Measurements from ENCODE around the gene CTDSP2. TPM values are rescaled to one million over a fixed set of nuclear protein-coding genes. Genes with fewer than 3 reads are reported as not detected.
"Not testable (repeated sequence)": the region's sequence is repeated elsewhere in the genome, so short reads cannot be mapped to it uniquely, and the experiment has no call there.

CTDSP2 gene
- total RNA-seq, 1 experiment from 2014 or later, result 14.2 TPM

DNA sequence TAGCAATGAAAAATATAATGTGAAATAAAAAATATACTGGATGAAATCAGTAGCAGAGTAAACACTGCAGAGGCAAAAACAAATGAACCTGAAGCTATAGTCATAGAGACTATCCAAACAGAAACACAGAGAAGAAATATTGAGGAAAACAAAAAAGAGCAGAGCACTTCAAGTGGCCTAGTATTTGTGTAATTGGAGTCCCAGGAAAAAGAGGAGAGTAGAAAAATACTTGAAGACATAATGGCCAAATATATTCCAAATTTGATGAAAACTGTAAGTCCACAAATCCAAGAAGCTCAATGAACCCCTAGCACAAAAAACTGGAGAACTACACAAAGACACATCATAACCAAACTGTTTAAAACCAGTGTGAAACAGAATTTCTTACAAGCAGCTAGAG is 37.2 kb upstream of the CTDSP2 start:
- no peak overlapping the region for H3K4me3 ChIP-seq (ENCODE audit: low read length)
- no peaks in the 10 kb centered on the region for H3K9me2 ChIP-seq (replicated peaks; ENCODE audit: insufficient read depth, low read length)
- no peaks in the 10 kb centered on the region for H3K27me3 ChIP-seq (ENCODE audit: low read length)
- H3K79me2 ChIP-seq (ENCODE audit: low read length), result no peaks in the 10 kb centered on the region
- H3K27ac ChIP-seq (ENCODE audit: low read length), result no peak overlapping the region
- no peaks in the 10 kb centered on the region for H3K36me3 ChIP-seq (ENCODE audit: insufficient read depth, low read length)
- no peak overlapping the region for H2AFZ ChIP-seq (ENCODE audit: low read length)
- H4K20me1 ChIP-seq (ENCODE audit: insufficient read depth, low read depth, low read length), result no peaks in the 10 kb centered on the region
- no peaks in the 10 kb centered on the region for H3K9me3 ChIP-seq (ENCODE audit: low read length)
- H3K4me2 ChIP-seq (ENCODE audit: low read depth, low read length, poor library complexity, severe bottlenecking), result no peak overlapping the region
- no peak overlapping the region for H3K9ac ChIP-seq (ENCODE audit: low read length)
- H3K4me1 ChIP-seq (ENCODE audit: low read length), result no peaks in the 10 kb centered on the region
- DNase-seq, result no peak

GRCh38 chr12:57883057-57883456 is 36.5 kb upstream of the CTDSP2 start:
- no peaks in the 10 kb centered on the region for H3K27me3 ChIP-seq (ENCODE audit: low read length)
- H3K9me2 ChIP-seq (replicated peaks; ENCODE audit: insufficient read depth, low read length), result no peaks in the 10 kb centered on the region
- no peak overlapping the region for H3K4me3 ChIP-seq (ENCODE audit: low read length)
- no peak overlapping the region for H2AFZ ChIP-seq (ENCODE audit: low read length)
- H3K79me2 ChIP-seq (ENCODE audit: low read length), result no peaks in the 10 kb centered on the region
- no peak overlapping the region for H3K4me2 ChIP-seq (ENCODE audit: low read depth, low read length, poor library complexity, severe bottlenecking)
- no peaks in the 10 kb centered on the region for H4K20me1 ChIP-seq (ENCODE audit: insufficient read depth, low read depth, low read length)
- no peaks in the 10 kb centered on the region for H3K4me1 ChIP-seq (ENCODE audit: low read length)
- no peak overlapping the region for H3K27ac ChIP-seq (ENCODE audit: low read length)
- H3K9me3 ChIP-seq (ENCODE audit: low read length), result no peaks in the 10 kb centered on the region
- DNase-seq, result no peak
- no peaks in the 10 kb centered on the region for H3K36me3 ChIP-seq (ENCODE audit: insufficient read depth, low read length)
- no peak overlapping the region for H3K9ac ChIP-seq (ENCODE audit: low read length)

DNA sequence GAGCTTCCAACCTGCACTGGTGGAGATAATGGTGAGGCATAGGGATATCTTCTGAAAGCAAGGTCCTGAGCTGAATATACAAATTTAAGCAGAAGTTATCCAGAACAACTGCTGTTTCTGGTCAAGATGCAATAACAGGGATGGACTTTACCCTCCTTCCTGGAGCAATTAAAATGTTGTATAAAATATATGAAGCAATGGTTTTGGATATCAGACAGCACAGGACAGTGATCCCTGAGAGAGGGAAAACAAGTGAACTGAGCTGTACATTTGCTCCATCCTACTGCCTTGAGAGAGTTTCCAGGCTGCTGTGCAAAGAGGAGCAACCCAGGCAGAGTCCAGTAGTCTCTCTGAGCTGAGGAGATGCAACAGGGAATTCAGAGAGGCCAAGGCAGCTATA is 36.0 kb upstream of the CTDSP2 start:
- Histone ChIP-seq H3K4me2 (ENCODE audit: low read depth, low read length, poor library complexity, severe bottlenecking) (no peak overlapping the region), H4K20me1 (ENCODE audit: insufficient read depth, low read depth, low read length) (no peaks in the 10 kb centered on the region), H3K36me3 (ENCODE audit: insufficient read depth, low read length) (no peaks in the 10 kb centered on the region), H3K9me2 (replicated peaks; ENCODE audit: insufficient read depth, low read length) (no peaks in the 10 kb centered on the region), H3K4me1 (ENCODE audit: low read length) (no peaks in the 10 kb centered on the region), H3K9ac (ENCODE audit: low read length) (no peak overlapping the region), H3K79me2 (ENCODE audit: low read length) (no peaks in the 10 kb centered on the region), H2AFZ (ENCODE audit: low read length) (no peak overlapping the region), H3K9me3 (ENCODE audit: low read length) (no peaks in the 10 kb centered on the region), H3K27ac (ENCODE audit: low read length) (no peak overlapping the region), H3K27me3 (ENCODE audit: low read length) (no peaks in the 10 kb centered on the region), H3K4me3 (ENCODE audit: low read length) (no peak overlapping the region)
- no peak for DNase-seq

- Histone ChIP-seq H3K36me3 (ENCODE audit: insufficient read depth, low read length) (no peaks in the 10 kb centered on the region), H3K4me1 (ENCODE audit: low read length) (no peaks in the 10 kb centered on the region), H3K9ac (ENCODE audit: low read length) (no peak overlapping the region), H3K27me3 (ENCODE audit: low read length) (no peaks in the 10 kb centered on the region), H3K4me3 (ENCODE audit: low read length) (no peak overlapping the region), H3K9me2 (replicated peaks; ENCODE audit: insufficient read depth, low read length) (no peaks in the 10 kb centered on the region), H4K20me1 (ENCODE audit: insufficient read depth, low read depth, low read length) (no peaks in the 10 kb centered on the region), H3K9me3 (ENCODE audit: low read length) (no peaks in the 10 kb centered on the region), H2AFZ (ENCODE audit: low read length) (no peak overlapping the region), H3K27ac (ENCODE audit: low read length) (no peak overlapping the region), H3K4me2 (ENCODE audit: low read depth, low read length, poor library complexity, severe bottlenecking) (no peak overlapping the region), H3K79me2 (ENCODE audit: low read length) (no peaks in the 10 kb centered on the region)
- no peak for DNase-seq
Measured at GRCh38 chr12:57881475-57881874, 34.9 kb upstream of the CTDSP2 start.

DNA sequence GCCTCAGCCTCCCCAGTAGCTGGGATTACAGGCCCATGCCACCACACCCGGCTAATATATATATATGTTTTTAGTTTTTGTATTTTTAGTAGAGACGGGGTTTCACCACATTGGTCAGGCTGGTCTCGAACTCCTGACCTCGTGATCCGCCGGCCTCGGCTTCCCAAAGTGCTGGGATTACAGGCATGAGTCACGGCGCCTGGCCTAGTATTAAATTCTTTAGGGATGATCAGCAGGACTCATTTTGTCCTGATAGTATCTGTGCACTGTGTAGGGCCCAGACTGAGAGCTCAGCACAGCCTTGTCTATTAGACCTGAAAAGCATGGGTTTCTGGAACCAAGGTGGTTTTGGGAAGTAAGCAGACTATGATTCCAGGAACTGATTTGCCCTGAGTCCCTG is 34.5 kb upstream of the CTDSP2 start:
- H3K9me2 ChIP-seq (replicated peaks; ENCODE audit: insufficient read depth, low read length); DNase-seq; H3K9me3 ChIP-seq (ENCODE audit: low read length); H3K27me3 ChIP-seq (ENCODE audit: low read length); H3K4me3 ChIP-seq (ENCODE audit: low read length); H2AFZ ChIP-seq (ENCODE audit: low read length); H3K9ac ChIP-seq (ENCODE audit: low read length); H3K79me2 ChIP-seq (ENCODE audit: low read length); H3K4me2 ChIP-seq (ENCODE audit: low read depth, low read length, poor library complexity, severe bottlenecking); H4K20me1 ChIP-seq (ENCODE audit: insufficient read depth, low read depth, low read length); H3K4me1 ChIP-seq (ENCODE audit: low read length); H3K36me3 ChIP-seq (ENCODE audit: insufficient read depth, low read length); H3K27ac ChIP-seq (ENCODE audit: low read length): not testable (repeated sequence)

DNA sequence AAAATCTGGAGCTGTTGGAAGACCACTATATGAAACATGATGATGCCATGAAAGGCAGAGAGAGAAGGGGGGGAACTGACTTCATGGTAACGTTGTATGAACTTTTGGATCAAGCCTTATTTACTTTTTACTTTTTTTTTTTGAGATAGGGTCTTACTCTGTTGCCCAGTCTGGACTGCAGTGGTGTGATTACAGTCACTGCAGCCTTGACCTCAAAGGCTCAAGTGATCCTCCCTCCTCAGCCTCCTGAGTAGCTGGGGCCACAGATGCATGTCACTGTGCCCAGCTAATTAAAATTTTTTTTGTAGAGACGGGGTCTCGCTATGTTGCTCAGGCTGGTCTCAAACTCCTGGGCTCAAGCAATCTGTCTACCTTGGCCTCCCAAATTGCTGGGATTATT is 31.3 kb upstream of the CTDSP2 start:
- Histone ChIP-seq H3K4me2 (ENCODE audit: low read depth, low read length, poor library complexity, severe bottlenecking) (no peak overlapping the region), H2AFZ (ENCODE audit: low read length) (no peak overlapping the region), H3K4me3 (ENCODE audit: low read length) (no peak overlapping the region), H3K27me3 (ENCODE audit: low read length) (no peaks in the 10 kb centered on the region), H4K20me1 (ENCODE audit: insufficient read depth, low read depth, low read length) (no peaks in the 10 kb centered on the region), H3K9ac (ENCODE audit: low read length) (no peak overlapping the region), H3K4me1 (ENCODE audit: low read length) (no peaks in the 10 kb centered on the region), H3K79me2 (ENCODE audit: low read length) (no peaks in the 10 kb centered on the region), H3K27ac (ENCODE audit: low read length) (no peak overlapping the region), H3K9me2 (replicated peaks; ENCODE audit: insufficient read depth, low read length) (no peaks in the 10 kb centered on the region), H3K9me3 (ENCODE audit: low read length) (no peaks in the 10 kb centered on the region), H3K36me3 (ENCODE audit: insufficient read depth, low read length) (no peaks in the 10 kb centered on the region)
- DNase-seq, result no peak

- no peak overlapping the region for H3K27ac ChIP-seq (ENCODE audit: low read length)
- no peaks in the 10 kb centered on the region for H3K36me3 ChIP-seq (ENCODE audit: insufficient read depth, low read length)
- no peaks in the 10 kb centered on the region for H3K9me2 ChIP-seq (replicated peaks; ENCODE audit: insufficient read depth, low read length)
- H3K4me1 ChIP-seq (ENCODE audit: low read length), result no peaks in the 10 kb centered on the region
- H3K4me2 ChIP-seq (ENCODE audit: low read depth, low read length, poor library complexity, severe bottlenecking), result no peak overlapping the region
- H3K4me3 ChIP-seq (ENCODE audit: low read length), result no peak overlapping the region
- no peak overlapping the region for H3K9ac ChIP-seq (ENCODE audit: low read length)
- H3K79me2 ChIP-seq (ENCODE audit: low read length), result no peaks in the 10 kb centered on the region
- H2AFZ ChIP-seq (ENCODE audit: low read length), result no peak overlapping the region
- no peaks in the 10 kb centered on the region for H4K20me1 ChIP-seq (ENCODE audit: insufficient read depth, low read depth, low read length)
- no peaks in the 10 kb centered on the region for H3K27me3 ChIP-seq (ENCODE audit: low read length)
- DNase-seq, result no peak
- H3K9me3 ChIP-seq (ENCODE audit: low read length), result no peaks in the 10 kb centered on the region
Measured at GRCh38 chr12:57875753-57876547, 29.4 kb upstream of the CTDSP2 start.

DNA sequence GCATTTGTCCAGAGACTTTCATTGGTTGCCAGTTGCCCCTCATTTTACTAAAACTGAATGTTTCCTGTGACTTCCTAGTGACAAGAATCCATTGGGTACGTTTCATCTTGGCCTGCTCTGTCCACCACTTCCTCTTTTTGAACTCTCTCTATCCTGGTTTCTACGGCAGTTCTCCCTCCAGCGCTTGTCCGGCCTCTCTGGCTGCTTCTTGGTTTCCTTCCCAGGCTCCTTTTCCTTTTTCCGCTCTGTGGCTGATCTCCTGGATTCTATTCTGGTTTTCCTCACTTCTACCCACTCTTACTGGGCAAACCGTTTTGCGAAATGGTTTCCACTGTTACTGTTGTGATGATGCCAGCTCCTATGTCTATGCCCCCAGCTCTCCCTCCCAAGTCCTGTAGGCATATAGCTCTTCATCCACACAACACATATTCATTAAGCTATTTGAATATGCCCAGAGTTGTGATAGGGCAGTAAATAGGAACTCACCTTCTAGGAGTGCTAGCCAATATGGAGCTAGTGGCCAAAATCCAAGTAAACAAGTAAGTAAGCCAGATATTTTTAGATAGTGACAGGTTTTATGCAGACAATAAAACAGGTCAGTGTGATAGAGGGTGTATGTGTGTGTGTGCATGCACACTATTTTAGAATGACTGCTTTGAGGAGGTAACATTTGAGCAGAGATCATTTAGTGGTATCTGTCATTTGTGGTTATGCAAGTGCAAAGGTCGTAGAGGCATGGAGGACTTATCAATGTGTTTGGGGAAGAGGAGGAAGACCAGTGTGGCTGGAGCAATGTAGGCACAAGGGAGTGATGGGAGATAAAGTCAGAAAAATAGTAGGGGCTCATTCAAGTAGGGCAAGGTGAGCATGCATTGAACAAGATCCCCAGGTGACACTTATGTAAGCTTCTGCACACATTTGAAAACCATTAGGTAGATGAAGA is 27.9 kb upstream of the CTDSP2 start:
- DNase-seq, result no peak
- no peaks in the 10 kb centered on the region for H3K36me3 ChIP-seq (ENCODE audit: insufficient read depth, low read length)
- H3K4me1 ChIP-seq (ENCODE audit: low read length), result no peaks in the 10 kb centered on the region
- H3K9me3 ChIP-seq (ENCODE audit: low read length), result no peaks in the 10 kb centered on the region
- no peaks in the 10 kb centered on the region for H3K27me3 ChIP-seq (ENCODE audit: low read length)
- no peak overlapping the region for H2AFZ ChIP-seq (ENCODE audit: low read length)
- no peaks in the 10 kb centered on the region for H4K20me1 ChIP-seq (ENCODE audit: insufficient read depth, low read depth, low read length)
- no peak overlapping the region for H3K27ac ChIP-seq (ENCODE audit: low read length)
- no peak overlapping the region for H3K9ac ChIP-seq (ENCODE audit: low read length)
- H3K4me3 ChIP-seq (ENCODE audit: low read length), result no peak overlapping the region
- H3K9me2 ChIP-seq (replicated peaks; ENCODE audit: insufficient read depth, low read length), result no peaks in the 10 kb centered on the region
- no peak overlapping the region for H3K4me2 ChIP-seq (ENCODE audit: low read depth, low read length, poor library complexity, severe bottlenecking)
- no peaks in the 10 kb centered on the region for H3K79me2 ChIP-seq (ENCODE audit: low read length)
